ENCODE results near the gene CFAP119. TPM values are rescaled to one million over a fixed set of nuclear protein-coding genes. Genes with fewer than 3 reads are reported as not detected.
A peak's percentile ranks its signal among the peaks of the same experiment; 100 is the strongest.

The CFAP119 gene
- total RNA-seq, 2 donors from 2014 or later: 0.27 to 1.2 TPM

GRCh38 chr16:30764086-30764485 lies 2.2 kb upstream of the CFAP119 start:
- H3K4me1 ChIP-seq (ENCODE audit: control insufficient read depth in 1 of 2, low read depth in 2 of 2): peaks cover 12 to 26% of the 10 kb centered on the region in 2 donors
- no peak overlapping the region for H3K27ac ChIP-seq
- H3K9me3 ChIP-seq: no peaks in the 10 kb centered on the region
- H3K27me3 ChIP-seq (replicated peaks; ENCODE audit: insufficient read depth): no peaks in the 10 kb centered on the region
- peaks cover 52% of the 10 kb centered on the region for H3K36me3 ChIP-seq
- no peak for TF ChIP-seq CTCF (IDR thresholded peaks at IDR 0.05)
- H3K4me3 ChIP-seq: no peak overlapping the region
- ATAC-seq (ENCODE audit: insufficient number of reproducible peaks, low FRiP score, low read depth) (no peak), DNase-seq (ENCODE audit: low spot score) (no peak)

GRCh38 chr16:30762991-30763725 lies 1.3 kb upstream of the CFAP119 start:
- DNase-seq (ENCODE audit: low spot score): no peak
- ATAC-seq (ENCODE audit: insufficient number of reproducible peaks, low FRiP score, low read depth): no peak
- H3K27ac ChIP-seq: peak overlapping the region; percentile 87
- H3K36me3 ChIP-seq: peaks cover 42% of the 10 kb centered on the region
- no peak for TF ChIP-seq CTCF (IDR thresholded peaks at IDR 0.05)
- no peaks in the 10 kb centered on the region for H3K27me3 ChIP-seq (replicated peaks; ENCODE audit: insufficient read depth)
- H3K4me1 ChIP-seq (ENCODE audit: control insufficient read depth in 1 of 2, low read depth in 2 of 2): peaks cover 12 to 26% of the 10 kb centered on the region in 2 donors
- no peaks in the 10 kb centered on the region for H3K9me3 ChIP-seq
- peak overlapping the region; percentile 82 for H3K4me3 ChIP-seq

GRCh38 chr16:30761427-30761927 lies 385 bp downstream of the CFAP119 start:
- peaks cover 12 to 26% of the 10 kb centered on the region in 2 donors for H3K4me1 ChIP-seq (ENCODE audit: control insufficient read depth in 1 of 2, low read depth in 2 of 2)
- H3K27ac ChIP-seq: peak overlapping the region; percentile 40 to 87
- ATAC-seq (ENCODE audit: insufficient number of reproducible peaks, low FRiP score, low read depth) (peak; percentile 4), DNase-seq (ENCODE audit: low spot score) (no peak)
- peak overlapping the region; percentile 82 for H3K4me3 ChIP-seq
- H3K9me3 ChIP-seq: no peaks in the 10 kb centered on the region
- no peak for TF ChIP-seq CTCF (IDR thresholded peaks at IDR 0.05)
- peaks cover 30% of the 10 kb centered on the region for H3K36me3 ChIP-seq
- no peaks in the 10 kb centered on the region for H3K27me3 ChIP-seq (replicated peaks; ENCODE audit: insufficient read depth)

GRCh38 chr16:30760577-30761426 lies 1.1 kb downstream of the CFAP119 start:
- TF ChIP-seq CTCF (IDR thresholded peaks at IDR 0.05): no peak
- peaks cover 23% of the 10 kb centered on the region for H3K36me3 ChIP-seq
- ATAC-seq (ENCODE audit: insufficient number of reproducible peaks, low FRiP score, low read depth): no peak
- DNase-seq (ENCODE audit: low spot score): no peak
- no peaks in the 10 kb centered on the region for H3K27me3 ChIP-seq (replicated peaks; ENCODE audit: insufficient read depth)
- peak overlapping the region; percentile 82 for H3K4me3 ChIP-seq
- H3K4me1 ChIP-seq (ENCODE audit: control insufficient read depth in 1 of 2, low read depth in 2 of 2): peaks cover 12 to 26% of the 10 kb centered on the region in 2 donors
- peak overlapping the region in 1 of 2 donors; percentile 87 for H3K27ac ChIP-seq
- no peaks in the 10 kb centered on the region for H3K9me3 ChIP-seq

GRCh38 chr16:30760001-30760559 lies 1.8 kb downstream of the CFAP119 start:
- DNase-seq (ENCODE audit: low spot score) (no peak), ATAC-seq (ENCODE audit: insufficient number of reproducible peaks, low FRiP score, low read depth) (no peak)
- H3K9me3 ChIP-seq: no peaks in the 10 kb centered on the region
- no peak overlapping the region for H3K4me3 ChIP-seq
- H3K4me1 ChIP-seq (ENCODE audit: control insufficient read depth in 1 of 2, low read depth in 2 of 2): peaks cover 12 to 26% of the 10 kb centered on the region in 2 donors
- H3K36me3 ChIP-seq: peaks cover 16% of the 10 kb centered on the region
- no peaks in the 10 kb centered on the region for H3K27me3 ChIP-seq (replicated peaks; ENCODE audit: insufficient read depth)
- H3K27ac ChIP-seq: no peak overlapping the region
- TF ChIP-seq CTCF (IDR thresholded peaks at IDR 0.05): no peak
